Skeletal muscle cell (primary cell): ENCODE measurements around the gene HERC3.

Source experiments
- DNase-seq: peaks from one replicate; pipeline ENCODE4 v3.0.0-alpha.2; 2010; ENCODE audit warnings: low read depth
- H3K4me3 ChIP-seq: 2 replicates; pipeline ENCODE4 v1.5.1; 2011; ENCODE audit warnings: low read depth, mild to moderate bottlenecking, control low read depth, low read length, moderate library complexity

The HERC3 gene

GRCh38 chr4:88591787-88592599 is at the start of gene HERC3:
Gene HERC3, plus strand, starts transcription at chr4:88592480. Its CDS starts 13,344 bp downstream, at chr4:88605824.
- H3K4me3 ChIP-seq: peak within 1 kb of the TSS; percentile 79
- DNase-seq: peak; percentile 58

GRCh38 chr4:88549815-88550214 is 42.5 kb upstream of the HERC3 start:
- no peak for DNase-seq
- H3K4me3 ChIP-seq: no peak overlapping the region

- H3K4me3 ChIP-seq: no peak overlapping the region
- no peak for DNase-seq
These were observed 24.7 kb upstream of the HERC3 start for GRCh38 chr4:88567591-88567990.

GRCh38 chr4:88570001-88570400 is 22.3 kb upstream of the HERC3 start:
- no peak for DNase-seq
- no peak overlapping the region for H3K4me3 ChIP-seq

GRCh38 chr4:88573276-88573980 is 18.9 kb upstream of the HERC3 start:
- no peak for DNase-seq

GRCh38 chr4:88573995-88574394 is 18.3 kb upstream of the HERC3 start:
- DNase-seq: no peak
- no peak overlapping the region for H3K4me3 ChIP-seq

More at GRCh38 chr4:88573276-88573980, 18.9 kb upstream of the HERC3 start:
- no peak overlapping the region for H3K4me3 ChIP-seq

GRCh38 chr4:88575186-88575585 is 17.1 kb upstream of the HERC3 start:
- no peak for DNase-seq
- no peak overlapping the region for H3K4me3 ChIP-seq

GRCh38 chr4:88582493-88582892 is 9.8 kb upstream of the HERC3 start:
- H3K4me3 ChIP-seq: no peak overlapping the region
- no peak for DNase-seq

GRCh38 chr4:88583631-88584470 is 8.4 kb upstream of the HERC3 start:
- DNase-seq: no peak
- no peak overlapping the region for H3K4me3 ChIP-seq

- no peak overlapping the region for H3K4me3 ChIP-seq
- DNase-seq: no peak
These were observed 7.8 kb upstream of the HERC3 start for GRCh38 chr4:88584471-88584900.

GRCh38 chr4:88585917-88586316 is 6.4 kb upstream of the HERC3 start:
- H3K4me3 ChIP-seq: no peak overlapping the region
- no peak for DNase-seq

- no peak overlapping the region for H3K4me3 ChIP-seq
These were observed 5.0 kb upstream of the HERC3 start for GRCh38 chr4:88587306-88587705.

GRCh38 chr4:88592600-88593448 is 544 bp downstream of the HERC3 start:
- DNase-seq: no peak
- peak overlapping the region; percentile 79 for H3K4me3 ChIP-seq

More at GRCh38 chr4:88587306-88587705, 5.0 kb upstream of the HERC3 start:
- DNase-seq: no peak

- DNase-seq: no peak
- no peak overlapping the region for H3K4me3 ChIP-seq
These were observed 5.8 kb downstream of the HERC3 start for GRCh38 chr4:88597970-88598660.

GRCh38 chr4:88599298-88599697 is 7.0 kb downstream of the HERC3 start:
- H3K4me3 ChIP-seq: no peak overlapping the region
- no peak for DNase-seq

- H3K4me3 ChIP-seq: no peak overlapping the region
- no peak for DNase-seq
These were observed 7.4 kb downstream of the HERC3 start for GRCh38 chr4:88599714-88600113.

- peak; percentile 68 for DNase-seq
- no peak overlapping the region for H3K4me3 ChIP-seq
These were observed 8.0 kb downstream of the HERC3 start for GRCh38 chr4:88600176-88600838.
